GM18870 (cell line): Measurements from ENCODE around the gene SEPTIN1.
"Not testable (repeated sequence)": the region's sequence is repeated elsewhere in the genome, so short reads cannot be mapped to it uniquely, and the experiment has no call there.

Experiments
- ATAC-seq: cut with Tn5 transposase; IDR thresholded peaks from one replicate; pipeline ENCODE4 v1.9.1; 2021; ENCODE audit warnings: moderate library complexity; ENCODE audit not compliant: unreplicated experiment

SEPTIN1 gene

GRCh38 chr16:30358577-30358936 is 23.8 kb downstream of the SEPTIN1 start:
- no peak for ATAC-seq

GRCh38 chr16:30357715-30358576 is 24.4 kb downstream of the SEPTIN1 start:
- no peak for ATAC-seq

GRCh38 chr16:30357085-30357714 is 25.2 kb downstream of the SEPTIN1 start:
- ATAC-seq = no peak

GRCh38 chr16:30356401-30357084 is 25.8 kb downstream of the SEPTIN1 start:
- no peak for ATAC-seq

- ATAC-seq = no peak
Measured at GRCh38 chr16:30355954-30356308, 26.4 kb downstream of the SEPTIN1 start.

GRCh38 chr16:30355144-30355953 is 27.0 kb downstream of the SEPTIN1 start, which contains the start of gene CD2BP2:
CD2BP2 (minus strand) TSS chr16:30355308; CDS start chr16:30354681, 627 bp downstream.
- peak; percentile 44 for ATAC-seq

- ATAC-seq = no peak
Measured at GRCh38 chr16:30354423-30355143, 27.8 kb downstream of the SEPTIN1 start.

GRCh38 chr16:30353438-30354129 is 28.8 kb downstream of the SEPTIN1 start:
- no peak for ATAC-seq

- no peak for ATAC-seq
Measured at GRCh38 chr16:30352488-30353401, 29.6 kb downstream of the SEPTIN1 start.

- ATAC-seq = no peak
Measured at GRCh38 chr16:30351586-30352419, 30.6 kb downstream of the SEPTIN1 start.

GRCh38 chr16:30351001-30351441 is 31.3 kb downstream of the SEPTIN1 start:
- ATAC-seq = no peak

- ATAC-seq = peak; percentile 44
Measured at GRCh38 chr16:30350134-30350871, 32.1 kb downstream of the SEPTIN1 start.

- ATAC-seq = peak; percentile 27
Measured at GRCh38 chr16:30349675-30350074, 32.7 kb downstream of the SEPTIN1 start.

GRCh38 chr16:30348929-30349328 is 33.4 kb downstream of the SEPTIN1 start:
- ATAC-seq = no peak

- no peak for ATAC-seq
Measured at GRCh38 chr16:30348113-30348512, 34.2 kb downstream of the SEPTIN1 start.

GRCh38 chr16:30346286-30346685 is 36.1 kb downstream of the SEPTIN1 start:
- ATAC-seq = no peak

- ATAC-seq = not testable (repeated sequence)
Measured at GRCh38 chr16:30343491-30343820, 38.9 kb downstream of the SEPTIN1 start.
